ENCODE results near the gene TMEM150B.

DNA sequence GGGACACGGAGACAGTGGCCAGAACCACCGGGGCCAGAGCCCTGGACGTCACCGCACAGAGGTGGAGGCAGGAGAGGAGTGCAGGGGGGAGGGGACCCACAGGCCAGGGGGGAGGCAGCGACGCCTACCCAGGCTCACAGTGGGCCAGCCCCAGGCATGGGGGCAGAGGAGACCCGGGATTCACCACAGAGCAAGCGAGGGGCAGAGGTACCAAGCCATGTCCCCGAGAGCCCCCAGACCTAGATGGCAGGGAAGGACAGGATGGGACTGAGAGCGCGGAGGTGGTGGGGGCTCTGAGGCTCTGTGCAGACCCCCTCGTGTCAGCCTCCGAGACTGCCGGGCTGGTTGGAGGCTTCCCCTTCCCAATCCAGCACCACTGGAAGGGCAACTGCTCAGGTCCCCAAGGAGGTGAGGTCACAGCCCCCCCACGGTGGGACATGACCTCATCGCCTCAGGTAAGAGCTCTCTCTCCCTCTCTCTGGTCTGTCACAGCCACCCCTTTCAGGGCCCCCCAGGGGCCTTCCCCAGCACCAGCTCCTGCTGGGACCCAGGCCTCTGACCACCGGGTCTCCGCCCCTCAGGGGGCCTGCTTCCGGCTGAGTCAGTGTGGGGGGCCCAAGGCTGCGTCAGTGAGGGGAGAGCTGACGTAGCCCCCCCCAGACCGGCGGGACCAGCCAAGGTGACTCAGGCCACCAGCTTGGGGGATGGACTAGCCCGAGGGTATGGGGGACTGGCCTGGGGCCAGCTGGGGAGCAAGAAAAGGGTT, 47.4 kb upstream of the TMEM150B start:
- TF ChIP-seq EZH2 (IDR thresholded peaks at IDR 0.05) (no peak), POLR2AphosphoS5 (IDR thresholded peaks at IDR 0.05; ENCODE audit: borderline replicate concordance, low read depth, low read length) (no peak)
